Transverse colon (tissue), 4 donors: ENCODE data around the gene KRIT1. TPM values are rescaled to one million over a fixed set of nuclear protein-coding genes. Genes with fewer than 3 reads are reported as not detected.

Experiments used
- DNase-seq: peaks from one replicate; pipeline ENCODE4 v3.0.0-alpha.2; 2019
- H3K27ac ChIP-seq, 4 donors: fragments of 200-600 bp; sonication (generic); 2 replicates each; pipeline ENCODE4 v1.5.1; 2016 to 2018; ENCODE audit warnings: inconsistent platforms in 4 of 4
- H3K27me3 ChIP-seq: fragments of 200-600 bp; sonication (generic); 2 replicates; pipeline ENCODE4 v1.5.1; 2017; ENCODE audit warnings: inconsistent platforms
- H3K36me3 ChIP-seq, 4 donors: fragments of 200-600 bp; sonication (generic); 2 replicates each; pipeline ENCODE4 v1.5.1; 2017 to 2019; ENCODE audit warnings: inconsistent platforms in 4 of 4
- H3K4me1 ChIP-seq, 4 donors: fragments of 200-600 bp; sonication (generic); 2 replicates each; pipeline ENCODE4 v1.5.1; 2017 to 2020; ENCODE audit warnings: inconsistent platforms in 4 of 4
- H3K4me3 ChIP-seq, 4 donors: fragments of 200-600 bp; sonication (generic); 1 replicate in 1 of 4; 2 replicates in 3 of 4; pipeline versions ENCODE4 v1.5.1 to v1.6.1; 2017 to 2019; ENCODE audit warnings: inconsistent platforms in 4 of 4
- H3K9me3 ChIP-seq, 2 donors: fragments of 200-600 bp; sonication (generic); 2 replicates each; pipeline ENCODE4 v1.5.1; 2017 to 2019; ENCODE audit warnings: inconsistent platforms in 2 of 2
- EP300 ChIP-seq: sonication (generic); formaldehyde crosslinking; IDR thresholded peaks from one replicate; pipeline ENCODE4 v1.6.1; 2017; ENCODE audit warnings: antibody characterized with exemption, low read depth
- POLR2A ChIP-seq: fragments of 450-650 bp; IDR thresholded peaks from one replicate; pipeline ENCODE4 v1.6.1; 2016; ENCODE audit warnings: antibody characterized with exemption, mild to moderate bottlenecking, moderate library complexity
- POLR2AphosphoS5 ChIP-seq, 3 donors: sonication (generic); formaldehyde crosslinking; IDR thresholded peaks; one replicate each; pipeline ENCODE4 v1.6.1; 2016; ENCODE audit warnings: antibody characterized with exemption in 3 of 3
- WGBS, 2 donors: methylation state at CpG; one replicate each; pipeline ENCODE4 v1.1.5; 2018; ENCODE audit warnings: low coverage in 1 of 2; 5-methylcytosine and 5-hydroxymethylcytosine counted together
- in situ Hi-C, 4 donors: fragments of 200-750 bp; cut with MboI; loops; one replicate each; pipeline versions ENCODE4 v1.15.0 to v1.15.1; 2017; ENCODE audit warnings: low sequenced_read_pairs in 3 of 4, low pct_ligation_motif_present in 1 of 4, low pct_unique_long_range_greater_than_20kb in 1 of 4
- intact Hi-C: fragments of 100-400 bp; cut with DNase I; formaldehyde crosslinking; loops from one replicate; pipeline ENCODE4 v1.15.1; 2023; ENCODE audit warnings: low total_unique reads
- total RNA-seq, 4 donors: library from RNA; depleted of rRNA; stranded (reverse); fragments of >200 nt; gene quantifications; one replicate each; pipeline ENCODE4 v1.1.0, GENCODE V29; 2016
- TF ChIP-seq, protein P1 (sequence below), 5 experiments: fragments of 200-600 bp in 3 of 5; fragments of 450-650 bp in 2 of 5; sonication (generic) in 3 of 5; IDR thresholded peaks; 1 replicate in 2 of 5; 2 replicates in 3 of 5; pipeline ENCODE4 v1.5.1; 2016 to 2017; ENCODE audit warnings: antibody characterized with exemption in 5 of 5, inconsistent platforms in 3 of 5, mild to moderate bottlenecking in 2 of 5, moderate library complexity in 1 of 5

KRIT1 gene
- total RNA-seq, 4 donors from 2014 or later = 29.9 to 95.7 (median 65.5) TPM

DNA sequence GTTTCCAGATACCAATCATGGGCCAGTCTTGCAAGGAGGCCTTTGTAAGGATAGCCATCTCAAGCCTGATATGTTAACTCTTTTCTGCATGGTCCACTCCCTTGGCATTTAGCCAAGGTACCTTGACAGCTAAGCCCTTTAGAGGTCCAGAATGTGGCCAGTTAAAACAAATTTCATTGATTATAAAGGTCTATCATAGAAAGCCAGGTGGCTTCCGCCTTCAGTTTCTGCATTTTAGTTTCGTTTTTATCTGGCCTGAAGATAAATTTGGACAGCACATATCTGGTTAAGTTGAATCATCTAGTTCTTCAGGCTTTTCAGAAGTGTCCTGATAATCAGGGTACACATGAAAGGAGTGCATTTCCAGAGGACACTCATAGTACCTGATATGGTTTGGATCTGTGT is 30.7 kb upstream of the KRIT1 start:
- in situ Hi-C loops = no loop called here
- no peaks in the 10 kb centered on the region for H3K27me3 ChIP-seq

GRCh38 chr7:92275327-92275726 is 29.6 kb upstream of the KRIT1 start:
- H3K27ac ChIP-seq = no peak overlapping the region
- H3K27me3 ChIP-seq = no peaks in the 10 kb centered on the region
- H3K36me3 ChIP-seq = no peaks in the 10 kb centered on the region
- H3K9me3 ChIP-seq = no peaks in the 10 kb centered on the region
- no peak for TF ChIP-seq POLR2AphosphoS5 (IDR thresholded peaks at IDR 0.05)
- no peak for TF ChIP-seq POLR2A
- TF ChIP-seq, protein P1, sequence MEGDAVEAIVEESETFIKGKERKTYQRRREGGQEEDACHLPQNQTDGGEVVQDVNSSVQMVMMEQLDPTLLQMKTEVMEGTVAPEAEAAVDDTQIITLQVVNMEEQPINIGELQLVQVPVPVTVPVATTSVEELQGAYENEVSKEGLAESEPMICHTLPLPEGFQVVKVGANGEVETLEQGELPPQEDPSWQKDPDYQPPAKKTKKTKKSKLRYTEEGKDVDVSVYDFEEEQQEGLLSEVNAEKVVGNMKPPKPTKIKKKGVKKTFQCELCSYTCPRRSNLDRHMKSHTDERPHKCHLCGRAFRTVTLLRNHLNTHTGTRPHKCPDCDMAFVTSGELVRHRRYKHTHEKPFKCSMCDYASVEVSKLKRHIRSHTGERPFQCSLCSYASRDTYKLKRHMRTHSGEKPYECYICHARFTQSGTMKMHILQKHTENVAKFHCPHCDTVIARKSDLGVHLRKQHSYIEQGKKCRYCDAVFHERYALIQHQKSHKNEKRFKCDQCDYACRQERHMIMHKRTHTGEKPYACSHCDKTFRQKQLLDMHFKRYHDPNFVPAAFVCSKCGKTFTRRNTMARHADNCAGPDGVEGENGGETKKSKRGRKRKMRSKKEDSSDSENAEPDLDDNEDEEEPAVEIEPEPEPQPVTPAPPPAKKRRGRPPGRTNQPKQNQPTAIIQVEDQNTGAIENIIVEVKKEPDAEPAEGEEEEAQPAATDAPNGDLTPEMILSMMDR (IDR thresholded peaks at IDR 0.05) = no peak
- TF ChIP-seq EP300 = no peak
- WGBS, 2 donors = 98 to 100% methylated on average over 1 to 4 of the region's 4 CpGs
- intact Hi-C loops (no loop called here), in situ Hi-C loops (no loop called here)
- no peak for DNase-seq
- no peak overlapping the region for H3K4me3 ChIP-seq
- H3K4me1 ChIP-seq = peaks cover 0 to 4% (median 0%) of the 10 kb centered on the region in 4 donors

More for the DNA sequence above, 30.7 kb upstream of the KRIT1 start:
- no peaks in the 10 kb centered on the region for H3K9me3 ChIP-seq
- WGBS, 2 donors = 81 to 89% methylated on average over 2 of the region's 2 CpGs
- no peak overlapping the region for H3K27ac ChIP-seq
- intact Hi-C loops = no loop called here
- H3K36me3 ChIP-seq = no peaks in the 10 kb centered on the region
- no peak overlapping the region for H3K4me3 ChIP-seq
- H3K4me1 ChIP-seq = peaks cover 0 to 4% (median 0%) of the 10 kb centered on the region in 4 donors
- TF ChIP-seq EP300 (no peak), POLR2AphosphoS5 (IDR thresholded peaks at IDR 0.05) (no peak), POLR2A (no peak)
- no peak for DNase-seq

DNA sequence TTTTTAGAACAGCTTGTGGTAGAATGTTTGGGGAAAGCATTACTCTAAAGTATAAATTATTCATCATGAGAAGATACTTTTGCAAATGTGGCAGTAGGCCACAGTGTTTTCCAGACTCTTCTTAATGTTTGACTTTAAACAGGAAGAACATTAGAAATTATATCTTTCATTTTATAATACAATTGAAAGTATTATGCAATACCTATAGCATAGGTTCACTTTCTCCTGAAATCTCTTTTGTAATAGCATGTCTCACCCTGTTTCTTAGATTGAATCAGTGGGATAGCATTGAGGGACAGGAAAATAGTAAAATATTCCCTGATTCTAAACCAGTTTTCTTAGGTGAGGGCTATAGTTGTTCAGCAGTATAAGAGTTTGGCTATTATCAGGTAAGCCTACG is 23.2 kb upstream of the KRIT1 start:
- WGBS, 2 donors = 100% methylated on average over 1 of the region's 1 CpG

DNA sequence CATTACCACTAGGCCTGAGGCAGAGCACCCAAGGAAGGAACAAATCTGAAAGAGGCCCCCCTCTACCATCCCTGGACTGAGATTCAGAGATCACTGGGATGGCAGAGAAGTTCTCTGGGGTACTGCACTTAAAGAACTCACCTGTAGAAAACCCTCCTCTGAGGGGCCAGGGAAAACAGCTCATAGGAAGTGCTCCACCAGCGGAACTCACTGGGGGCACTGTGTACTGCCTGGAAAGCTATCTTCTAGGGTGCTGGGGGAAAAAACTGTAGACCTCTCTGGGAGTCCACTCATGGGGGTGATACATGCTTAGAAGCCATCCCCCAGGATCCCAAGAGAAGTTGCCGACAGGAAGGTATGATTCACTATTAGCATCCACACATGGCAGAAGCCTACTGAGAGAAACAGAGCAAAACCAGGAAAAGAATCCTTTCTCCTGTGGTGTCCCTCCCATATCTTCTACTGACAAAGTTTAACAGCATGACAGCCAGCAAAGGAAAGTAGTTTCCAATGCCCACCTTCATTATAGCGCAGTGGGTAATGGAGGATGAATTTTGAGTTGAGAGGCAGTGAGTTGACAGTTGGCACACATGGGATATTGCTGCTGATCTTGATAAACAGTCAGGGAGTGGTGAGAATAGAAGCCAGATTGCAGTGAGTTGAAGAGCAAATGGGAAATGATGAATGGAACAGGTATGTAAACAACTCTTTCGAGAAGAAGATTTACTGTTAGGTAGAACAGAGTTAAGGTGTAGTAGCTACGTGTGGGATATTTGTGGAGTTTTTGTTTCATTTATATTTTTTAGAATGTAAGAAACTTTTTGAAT is 20.9 kb upstream of the KRIT1 start:
- Histone ChIP-seq H3K27ac (no peak overlapping the region), H3K9me3 (no peaks in the 10 kb centered on the region), H3K36me3 (no peaks in the 10 kb centered on the region), H3K27me3 (no peaks in the 10 kb centered on the region), H3K4me1 (no peaks in the 10 kb centered on the region), H3K4me3 (no peak overlapping the region)
- in situ Hi-C loops = no loop called here
- TF ChIP-seq, protein P1 (IDR thresholded peaks at IDR 0.05) = no peak
- WGBS, 2 donors = 91 to 93% methylated on average over 4 to 5 of the region's 5 CpGs
- DNase-seq = no peak
- intact Hi-C loops = no loop called here

More for the DNA sequence above, 23.2 kb upstream of the KRIT1 start:
- TF ChIP-seq POLR2A (no peak), EP300 (no peak), POLR2AphosphoS5 (IDR thresholded peaks at IDR 0.05) (no peak)
- TF ChIP-seq, protein P1 (IDR thresholded peaks at IDR 0.05) = no peak
- Histone ChIP-seq H3K27me3 (no peaks in the 10 kb centered on the region), H3K36me3 (no peaks in the 10 kb centered on the region), H3K27ac (no peak overlapping the region), H3K4me1 (no peaks in the 10 kb centered on the region), H3K9me3 (no peaks in the 10 kb centered on the region), H3K4me3 (no peak overlapping the region)
- no peak for DNase-seq
- in situ Hi-C loops = no loop called here
- intact Hi-C loops = no loop called here
